Vagina (tissue), 2 donors: ENCODE results near the gene KRT85. TPM values are rescaled to one million over a fixed set of nuclear protein-coding genes. Genes with fewer than 3 reads are reported as not detected.
"Not testable (repeated sequence)": the region's sequence is repeated elsewhere in the genome, so short reads cannot be mapped to it uniquely, and the experiment has no call there.

Experiments used
- DNase-seq, 2 donors: peaks; one replicate each; pipeline ENCODE4 v3.0.0-alpha.2; 2017; ENCODE audit errors: extremely low spot score in 2 of 2
- H3K27ac ChIP-seq: fragments of 200-600 bp; sonication (generic); one replicate; pipeline ENCODE4 v1.5.1; 2019
- H3K27me3 ChIP-seq: fragments of 200-600 bp; sonication (generic); one replicate; pipeline ENCODE4 v1.5.1; 2019
- H3K36me3 ChIP-seq, 2 donors: fragments of 200-600 bp; sonication (generic); one replicate each; pipeline ENCODE4 v1.5.1; 2017 to 2019
- H3K4me1 ChIP-seq: fragments of 200-600 bp; sonication (generic); one replicate; pipeline ENCODE4 v1.5.1; 2019
- H3K4me3 ChIP-seq, 2 donors: fragments of 200-600 bp; sonication (generic); 1 replicate in 1 of 2; 2 replicates in 1 of 2; pipeline ENCODE4 v1.5.1; 2016 to 2019
- H3K9me3 ChIP-seq: fragments of 200-600 bp; sonication (generic); one replicate; pipeline ENCODE4 v1.5.1; 2019
- CTCF ChIP-seq, 3 experiments: fragments of 450-650 bp in 2 of 3; fragments of 200-600 bp in 1 of 3; sonication (generic) in 1 of 3; IDR thresholded peaks; one replicate each; pipeline ENCODE4 v1.5.1; 2017 to 2019; ENCODE audit warnings: antibody characterized with exemption in 3 of 3, mild to moderate bottlenecking in 2 of 3, moderate library complexity in 2 of 3
- POLR2A ChIP-seq, 2 donors: fragments of 450-650 bp; IDR thresholded peaks; one replicate each; pipeline ENCODE4 v1.6.1; 2017; ENCODE audit warnings: antibody characterized with exemption in 2 of 2, mild to moderate bottlenecking in 2 of 2, moderate library complexity in 2 of 2
- POLR2AphosphoS5 ChIP-seq, 2 donors: sonication (generic); formaldehyde crosslinking; IDR thresholded peaks; one replicate each; pipeline ENCODE4 v1.9.0; 2017; ENCODE audit warnings: antibody characterized with exemption in 2 of 2, mild to moderate bottlenecking in 2 of 2, low read depth in 1 of 2; ENCODE audit not compliant: insufficient read depth in 1 of 2
- intact Hi-C: fragments of 100-400 bp; cut with DNase I; formaldehyde crosslinking; loops from one replicate; pipeline ENCODE4 v1.15.1; 2023
- total RNA-seq: library from RNA; depleted of rRNA; stranded (reverse); fragments of >200 nt; gene quantifications from one replicate; pipeline ENCODE4 v1.2.3, GENCODE V29; 2016

KRT85 gene
- total RNA-seq, 1 donor from 2014 or later, result not detected

- Histone ChIP-seq H3K36me3 (no peaks in the 10 kb centered on the region), H3K27me3 (no peaks in the 10 kb centered on the region), H3K4me3 (no peak overlapping the region), H3K27ac (no peak overlapping the region), H3K9me3 (no peaks in the 10 kb centered on the region), H3K4me1 (no peaks in the 10 kb centered on the region)
- no peak for TF ChIP-seq POLR2AphosphoS5 (IDR thresholded peaks at IDR 0.05; ENCODE audit: insufficient read depth in 1 of 2, low read depth in 1 of 2)
- TF ChIP-seq POLR2A (IDR thresholded peaks at IDR 0.05), result no peak
- TF ChIP-seq CTCF (IDR thresholded peaks at IDR 0.05), result no peak
- DNase-seq, result no peak
- intact Hi-C loops, result no loop called here
Measured at GRCh38 chr12:52319097-52319496, 48.2 kb downstream of the KRT85 start.

- Histone ChIP-seq H3K36me3 (no peaks in the 10 kb centered on the region), H3K9me3 (no peaks in the 10 kb centered on the region), H3K4me1 (no peaks in the 10 kb centered on the region), H3K27ac (no peak overlapping the region), H3K4me3 (no peak overlapping the region), H3K27me3 (no peaks in the 10 kb centered on the region)
- TF ChIP-seq POLR2A (IDR thresholded peaks at IDR 0.05), result no peak
- no peak for TF ChIP-seq POLR2AphosphoS5 (IDR thresholded peaks at IDR 0.05; ENCODE audit: insufficient read depth in 1 of 2, low read depth in 1 of 2)
- TF ChIP-seq CTCF (IDR thresholded peaks at IDR 0.05), result no peak
- no peak for DNase-seq
- intact Hi-C loops, result no loop called here
Measured at GRCh38 chr12:52318241-52318990, 48.9 kb downstream of the KRT85 start.

GRCh38 chr12:52317468-52318052 lies 49.7 kb downstream of the KRT85 start:
- no peak overlapping the region for H3K27ac ChIP-seq
- no peaks in the 10 kb centered on the region for H3K36me3 ChIP-seq
- no peaks in the 10 kb centered on the region for H3K9me3 ChIP-seq
- H3K4me1 ChIP-seq, result no peaks in the 10 kb centered on the region
- no peak for DNase-seq
- no peak overlapping the region for H3K4me3 ChIP-seq
- no peaks in the 10 kb centered on the region for H3K27me3 ChIP-seq
- TF ChIP-seq POLR2A (IDR thresholded peaks at IDR 0.05) (no peak), CTCF (IDR thresholded peaks at IDR 0.05) (no peak), POLR2AphosphoS5 (IDR thresholded peaks at IDR 0.05; ENCODE audit: insufficient read depth in 1 of 2, low read depth in 1 of 2) (no peak)
- intact Hi-C loops, result no loop called here

- Histone ChIP-seq H3K9me3 (no peaks in the 10 kb centered on the region), H3K36me3 (no peaks in the 10 kb centered on the region), H3K4me3 (no peak overlapping the region), H3K27me3 (no peaks in the 10 kb centered on the region), H3K4me1 (no peaks in the 10 kb centered on the region), H3K27ac (no peak overlapping the region)
- TF ChIP-seq CTCF (IDR thresholded peaks at IDR 0.05) (no peak), POLR2AphosphoS5 (IDR thresholded peaks at IDR 0.05; ENCODE audit: insufficient read depth in 1 of 2, low read depth in 1 of 2) (no peak), POLR2A (IDR thresholded peaks at IDR 0.05) (no peak)
- no peak for DNase-seq
- intact Hi-C loops, result no loop called here
Measured at GRCh38 chr12:52316701-52317100, 50.6 kb downstream of the KRT85 start.

- H3K27ac ChIP-seq, result no peak overlapping the region
- TF ChIP-seq POLR2AphosphoS5 (IDR thresholded peaks at IDR 0.05; ENCODE audit: insufficient read depth in 1 of 2, low read depth in 1 of 2) (no peak), CTCF (IDR thresholded peaks at IDR 0.05) (no peak), POLR2A (IDR thresholded peaks at IDR 0.05) (no peak)
- intact Hi-C loops, result no loop called here
- no peak for DNase-seq
- no peaks in the 10 kb centered on the region for H3K9me3 ChIP-seq
- H3K27me3 ChIP-seq, result no peaks in the 10 kb centered on the region
- no peaks in the 10 kb centered on the region for H3K4me1 ChIP-seq
- H3K4me3 ChIP-seq, result no peak overlapping the region
- no peaks in the 10 kb centered on the region for H3K36me3 ChIP-seq
Measured at GRCh38 chr12:52316290-52316689, 51.0 kb downstream of the KRT85 start.

- DNase-seq, H3K27me3 ChIP-seq, intact Hi-C loops, H3K27ac ChIP-seq, H3K4me3 ChIP-seq, H3K9me3 ChIP-seq, H3K4me1 ChIP-seq, H3K36me3 ChIP-seq: not testable (repeated sequence)
Measured at GRCh38 chr12:52315721-52316120, 51.6 kb downstream of the KRT85 start.
